ENCODE results near the gene THSD7B. TPM values are rescaled to one million over a fixed set of nuclear protein-coding genes. Genes with fewer than 3 reads are reported as not detected.

THSD7B gene
- total and polyA plus RNA-seq, 2 experiments from 2014 or later, result 0.11 TPM; not detected in 1

GRCh38 chr2:137118140-137118539, 352.8 kb downstream of the THSD7B start:
- Histone ChIP-seq H3F3A (ENCODE audit: insufficient read depth) (peaks cover 10% of the 10 kb centered on the region; the same call in 1 of the 2 replicates), H3K27me3 (replicated peaks; ENCODE audit: insufficient read depth) (no peaks in the 10 kb centered on the region), H3K9me2 (ENCODE audit: insufficient read depth) (no peaks in the 10 kb centered on the region), H3K79me2 (ENCODE audit: insufficient read depth) (no peaks in the 10 kb centered on the region), H3K9me3 (ENCODE audit: low read depth) (no peaks in the 10 kb centered on the region), H3K36me3 (ENCODE audit: low read depth) (no peaks in the 10 kb centered on the region), H3K27ac (peak overlapping the region; percentile 22), H2AFZ (no peak overlapping the region), H3K4me3 (0 out of 2 replicates have a peak overlapping the region, but pooled peaks have one; percentile 35), H3K9ac (no peak overlapping the region), H3K4me2 (ENCODE audit: unreplicated experiment) (peak overlapping the region; percentile 76), H3K4me1 (ENCODE audit: insufficient read depth) (peaks cover 38% of the 10 kb centered on the region), H4K20me1 (ENCODE audit: insufficient read depth) (no peaks in the 10 kb centered on the region)
- peak; percentile 55 for DNase-seq
- in situ Hi-C loops (cut with MboI), result no loop called here
- TF ChIP-seq EZH2phosphoT487 (IDR thresholded peaks at IDR 0.05; ENCODE audit: insufficient read depth, low read depth) (no peak), EZH2 (IDR thresholded peaks at IDR 0.05; ENCODE audit: insufficient read depth, poor library complexity, severe bottlenecking) (no peak)

GRCh38 chr2:137123226-137123625, 357.9 kb downstream of the THSD7B start:
- DNase-seq, result peak; percentile 60
- Histone ChIP-seq H2AFZ (no peak overlapping the region), H3K27me3 (replicated peaks; ENCODE audit: insufficient read depth) (no peaks in the 10 kb centered on the region), H3K9me2 (ENCODE audit: insufficient read depth) (no peaks in the 10 kb centered on the region), H4K20me1 (ENCODE audit: insufficient read depth) (no peaks in the 10 kb centered on the region), H3K9me3 (ENCODE audit: low read depth) (no peaks in the 10 kb centered on the region), H3K4me2 (ENCODE audit: unreplicated experiment) (no peak overlapping the region), H3K27ac (no peak overlapping the region), H3K4me1 (ENCODE audit: insufficient read depth) (peaks cover 10% of the 10 kb centered on the region), H3K4me3 (no peak overlapping the region), H3K36me3 (ENCODE audit: low read depth) (no peaks in the 10 kb centered on the region), H3K79me2 (ENCODE audit: insufficient read depth) (no peaks in the 10 kb centered on the region), H3F3A (ENCODE audit: insufficient read depth) (0 out of 2 replicates have a peak, but pooled peaks cover 9% of the 10 kb centered on the region), H3K9ac (no peak overlapping the region)
- no peak for TF ChIP-seq EZH2phosphoT487 (IDR thresholded peaks at IDR 0.05; ENCODE audit: insufficient read depth, low read depth)
- no peak for TF ChIP-seq EZH2 (IDR thresholded peaks at IDR 0.05; ENCODE audit: insufficient read depth, poor library complexity, severe bottlenecking)
- in situ Hi-C loops (cut with MboI), result no loop called here
- 38 to 42% methylated on average over 1 of the region's 1 CpG for WGBS, 2 experiments (ENCODE audit: low coverage in 1 of 2, low lambda C conversion rate in 2 of 2, missing lambda C conversion rate in 2 of 2)

GRCh38 chr2:137133225-137133624, 367.9 kb downstream of the THSD7B start:
- no peaks in the 10 kb centered on the region for H3K27me3 ChIP-seq (replicated peaks; ENCODE audit: insufficient read depth)
- in situ Hi-C loops (cut with MboI), result no loop called here
- no peak overlapping the region for H3K4me2 ChIP-seq (ENCODE audit: unreplicated experiment)
- H3K4me1 ChIP-seq (ENCODE audit: insufficient read depth), result 0 out of 2 replicates have a peak, but pooled peaks cover 4% of the 10 kb centered on the region
- no peak overlapping the region for H3K27ac ChIP-seq
- no peak for DNase-seq
- H3K79me2 ChIP-seq (ENCODE audit: insufficient read depth), result no peaks in the 10 kb centered on the region
- no peak overlapping the region for H2AFZ ChIP-seq
- no peak overlapping the region for H3K4me3 ChIP-seq
- no peak overlapping the region for H3K9ac ChIP-seq
- H3K9me2 ChIP-seq (ENCODE audit: insufficient read depth), result no peaks in the 10 kb centered on the region
- no peaks in the 10 kb centered on the region for H4K20me1 ChIP-seq (ENCODE audit: insufficient read depth)
- H3F3A ChIP-seq (ENCODE audit: insufficient read depth), result no peaks in the 10 kb centered on the region
- TF ChIP-seq EZH2phosphoT487 (IDR thresholded peaks at IDR 0.05; ENCODE audit: insufficient read depth, low read depth), result no peak
- TF ChIP-seq EZH2 (IDR thresholded peaks at IDR 0.05; ENCODE audit: insufficient read depth, poor library complexity, severe bottlenecking), result no peak
- no peaks in the 10 kb centered on the region for H3K9me3 ChIP-seq (ENCODE audit: low read depth)
- 42 to 44% methylated on average over 3 of the region's 3 CpGs for WGBS, 2 experiments (ENCODE audit: low coverage in 1 of 2, low lambda C conversion rate in 2 of 2, missing lambda C conversion rate in 2 of 2)
- H3K36me3 ChIP-seq (ENCODE audit: low read depth), result no peaks in the 10 kb centered on the region

GRCh38 chr2:137138263-137138662, 372.9 kb downstream of the THSD7B start:
- H3K36me3 ChIP-seq (ENCODE audit: low read depth), result no peaks in the 10 kb centered on the region
- TF ChIP-seq EZH2phosphoT487 (IDR thresholded peaks at IDR 0.05; ENCODE audit: insufficient read depth, low read depth) (no peak), EZH2 (IDR thresholded peaks at IDR 0.05; ENCODE audit: insufficient read depth, poor library complexity, severe bottlenecking) (no peak)
- in situ Hi-C loops (cut with MboI), result no loop called here
- no peaks in the 10 kb centered on the region for H3K9me2 ChIP-seq (ENCODE audit: insufficient read depth)
- H2AFZ ChIP-seq, result no peak overlapping the region
- no peaks in the 10 kb centered on the region for H3K79me2 ChIP-seq (ENCODE audit: insufficient read depth)
- no peaks in the 10 kb centered on the region for H3K9me3 ChIP-seq (ENCODE audit: low read depth)
- H3K4me3 ChIP-seq, result no peak overlapping the region
- no peak overlapping the region for H3K4me2 ChIP-seq (ENCODE audit: unreplicated experiment)
- H3K27ac ChIP-seq, result no peak overlapping the region
- H3K9ac ChIP-seq, result no peak overlapping the region
- DNase-seq, result no peak
- no peaks in the 10 kb centered on the region for H4K20me1 ChIP-seq (ENCODE audit: insufficient read depth)
- H3F3A ChIP-seq (ENCODE audit: insufficient read depth), result no peaks in the 10 kb centered on the region
- 0 out of 2 replicates have a peak, but pooled peaks cover under 1% of the 10 kb centered on the region for H3K4me1 ChIP-seq (ENCODE audit: insufficient read depth)
- H3K27me3 ChIP-seq (replicated peaks; ENCODE audit: insufficient read depth), result no peaks in the 10 kb centered on the region

- no peaks in the 10 kb centered on the region for H3K36me3 ChIP-seq (ENCODE audit: low read depth)
- 41 to 46% methylated on average over 2 of the region's 2 CpGs for WGBS, 2 experiments (ENCODE audit: low coverage in 1 of 2, low lambda C conversion rate in 2 of 2, missing lambda C conversion rate in 2 of 2)
- no peak overlapping the region for H3K4me2 ChIP-seq (ENCODE audit: unreplicated experiment)
- no peaks in the 10 kb centered on the region for H3K9me3 ChIP-seq (ENCODE audit: low read depth)
- peaks cover 13% of the 10 kb centered on the region; the same call in 1 of the 2 replicates for H3F3A ChIP-seq (ENCODE audit: insufficient read depth)
- H4K20me1 ChIP-seq (ENCODE audit: insufficient read depth), result no peaks in the 10 kb centered on the region
- TF ChIP-seq EZH2 (IDR thresholded peaks at IDR 0.05; ENCODE audit: insufficient read depth, poor library complexity, severe bottlenecking) (no peak), EZH2phosphoT487 (IDR thresholded peaks at IDR 0.05; ENCODE audit: insufficient read depth, low read depth) (no peak)
- H3K79me2 ChIP-seq (ENCODE audit: insufficient read depth), result no peaks in the 10 kb centered on the region
- DNase-seq, result no peak
- H3K9me2 ChIP-seq (ENCODE audit: insufficient read depth), result no peaks in the 10 kb centered on the region
- no peaks in the 10 kb centered on the region for H3K27me3 ChIP-seq (replicated peaks; ENCODE audit: insufficient read depth)
- no peak overlapping the region for H3K4me3 ChIP-seq
- no peak overlapping the region for H3K9ac ChIP-seq
- no peak overlapping the region for H2AFZ ChIP-seq
- in situ Hi-C loops (cut with MboI), result no loop called here
- H3K4me1 ChIP-seq (ENCODE audit: insufficient read depth), result peaks cover 14% of the 10 kb centered on the region
- no peak overlapping the region for H3K27ac ChIP-seq
Observed at GRCh38 chr2:137151731-137152130, 386.4 kb downstream of the THSD7B start.
